Left cardiac atrium (tissue), 4 donors: Measurements from ENCODE around the gene MINDY1. TPM values are rescaled to one million over a fixed set of nuclear protein-coding genes. Genes with fewer than 3 reads are reported as not detected.

Source experiments
- ATAC-seq, 2 donors: fragments of 200-7000 bp; cut with Tn5 transposase; one replicate each; pipeline ENCODE4 v1.9.1; 2020; ENCODE audit warnings: mild to moderate bottlenecking in 2 of 2, moderate library complexity in 2 of 2
- DNase-seq: peaks from one replicate; pipeline ENCODE4 v3.0.0-alpha.2; 2020
- intact Hi-C, 2 donors: fragments of 100-400 bp; cut with DNase I; formaldehyde crosslinking; loops; one replicate each; pipeline versions ENCODE4 v1.14.1 to v1.15.1; 2022 to 2023
- long read RNA-seq: library from polyadenylated mRNA; unstranded; transcript quantifications from one replicate; pipeline ENCODE4 v2.0.0, GENCODE V29; 2021
- total RNA-seq, 2 donors: library from RNA; stranded (reverse); fragmentation: NEBNext Ultra II Directional; extraction: Animal tissue kit (Norgen Biotek cat#: 25700); gene quantifications; one replicate each; pipeline ENCODE4 v1.2.1, GENCODE V29; 2021
- donor health status: DM: no; HTN: yes; CAD: no.
- donor health status: DM: no; HTN: yes; CAD: no; lungs with severe emphysema.
- donor health status: DM: yes; HTN: yes; CAD: no.
- donor health status: Dilated cardiomyopathy.

The MINDY1 gene
- total RNA-seq: 10 to 100 TPM; 32.2 to 36.2 TPM
- long read RNA-seq, partial matches to known transcripts: 14 of 21 reads
- long read RNA-seq, other reads (novel, unspliced or antisense): 7 of 21 reads

DNA sequence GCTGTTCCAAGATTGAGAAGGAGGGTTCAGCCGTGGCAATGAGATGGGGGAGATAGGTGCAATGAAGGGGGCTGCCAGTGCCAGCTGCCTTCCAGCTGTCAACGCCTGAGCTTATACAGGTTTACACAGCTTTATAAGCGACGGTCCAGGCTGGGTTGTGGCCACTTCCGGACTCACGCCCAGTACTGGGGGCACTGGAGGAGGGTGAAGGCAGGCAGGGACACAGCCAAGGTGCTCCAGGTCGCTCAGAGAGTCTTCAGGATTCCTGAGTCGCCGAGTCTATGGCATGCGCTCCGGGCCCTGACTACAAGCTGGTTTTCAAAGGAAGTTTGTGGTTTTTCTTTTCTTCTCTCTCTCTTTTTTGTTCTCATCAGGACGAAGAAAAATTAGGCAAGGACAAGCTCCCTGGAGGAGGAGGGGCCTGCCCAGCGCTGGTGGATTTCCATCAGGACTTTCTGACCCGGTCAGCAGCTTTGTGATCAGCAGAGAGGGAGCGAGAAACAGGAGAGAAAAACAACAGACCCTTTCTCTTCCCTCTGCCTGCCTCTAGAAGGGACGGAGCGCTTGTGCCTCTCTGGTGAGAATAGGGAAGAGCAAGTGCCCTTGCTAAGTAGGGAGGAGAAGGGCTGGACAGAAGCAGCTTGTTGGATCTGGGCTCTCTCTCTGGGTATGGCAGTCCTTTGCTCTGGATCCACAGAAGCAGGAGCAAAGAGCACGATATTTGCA is at the start of gene MINDY1:
MINDY1 (minus strand) TSS at position 576 of the 726 bp plus-strand sequence. CDS start 4,285 bp downstream, outside the sequence.
- DNase-seq (peak; percentile 72), ATAC-seq (peak; percentile 79 to 82)
- intact Hi-C loops: loop anchor here in 1 of 2 donors (10.0 kb wide), 1 partner anchor 48 kb away; the partner anchor contains the start of gene CDC42SE1

GRCh38 chr1:151056149-151056548 is 49.4 kb upstream of the MINDY1 start:
- intact Hi-C loops: loop anchor here in 1 of 2 donors (10.0 kb wide), 1 partner anchor 51 kb away; the partner anchor contains the start of genes MINDY1 and PRUNE1
- ATAC-seq (no peak), DNase-seq (no peak)

- DNase-seq (no peak), ATAC-seq (no peak)
- intact Hi-C loops: loop anchor here in 1 of 2 donors (10.0 kb wide), 1 partner anchor 51 kb away; the partner anchor contains the start of genes MINDY1 and PRUNE1
Observed at GRCh38 chr1:151055581-151055980, 48.9 kb upstream of the MINDY1 start.

GRCh38 chr1:151054971-151055547 is 48.4 kb upstream of the MINDY1 start:
- no peak for ATAC-seq
- no peak for DNase-seq
- intact Hi-C loops: loop anchor here in 1 of 2 donors (10.0 kb wide), 1 partner anchor 50 kb away; the partner anchor contains the start of genes MINDY1 and PRUNE1

GRCh38 chr1:151051356-151052009 is 44.8 kb upstream of the MINDY1 start:
- ATAC-seq: no peak
- intact Hi-C loops: loop anchor here in 1 of 2 donors (10.0 kb wide), 1 partner anchor 47 kb away; the partner anchor contains the start of genes MINDY1 and PRUNE1
- no peak for DNase-seq

- intact Hi-C loops: loop anchor here in 1 of 2 donors (10.0 kb wide), 1 partner anchor 45 kb away; the partner anchor contains the start of genes MINDY1 and PRUNE1
- no peak for ATAC-seq
- DNase-seq: no peak
Observed at GRCh38 chr1:151050051-151050688, 43.5 kb upstream of the MINDY1 start.

GRCh38 chr1:151049458-151049857 is 42.8 kb upstream of the MINDY1 start:
- intact Hi-C loops: no loop called here
- ATAC-seq: peak in 1 of 2 donors; percentile 1
- no peak for DNase-seq

DNA sequence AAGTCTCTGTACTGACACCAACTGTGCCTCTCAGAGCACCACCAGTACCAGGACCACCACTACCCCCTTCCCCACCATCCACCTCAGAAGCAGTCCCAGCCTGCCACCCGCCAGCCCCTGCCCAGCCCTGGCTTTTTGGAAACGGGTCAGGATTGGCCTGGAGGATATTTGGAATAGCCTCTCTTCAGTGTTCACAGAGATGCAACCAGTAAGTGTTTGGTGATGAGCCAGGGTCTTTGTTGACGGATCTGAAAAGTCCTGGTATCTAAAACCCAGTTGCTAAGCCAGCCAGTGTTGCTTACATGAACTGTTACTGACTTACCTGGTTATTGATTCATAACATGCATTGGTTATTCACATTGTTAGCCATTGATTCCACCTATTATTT is 41.9 kb upstream of the MINDY1 start:
- ATAC-seq: no peak
- intact Hi-C loops: no loop called here
- no peak for DNase-seq

DNA sequence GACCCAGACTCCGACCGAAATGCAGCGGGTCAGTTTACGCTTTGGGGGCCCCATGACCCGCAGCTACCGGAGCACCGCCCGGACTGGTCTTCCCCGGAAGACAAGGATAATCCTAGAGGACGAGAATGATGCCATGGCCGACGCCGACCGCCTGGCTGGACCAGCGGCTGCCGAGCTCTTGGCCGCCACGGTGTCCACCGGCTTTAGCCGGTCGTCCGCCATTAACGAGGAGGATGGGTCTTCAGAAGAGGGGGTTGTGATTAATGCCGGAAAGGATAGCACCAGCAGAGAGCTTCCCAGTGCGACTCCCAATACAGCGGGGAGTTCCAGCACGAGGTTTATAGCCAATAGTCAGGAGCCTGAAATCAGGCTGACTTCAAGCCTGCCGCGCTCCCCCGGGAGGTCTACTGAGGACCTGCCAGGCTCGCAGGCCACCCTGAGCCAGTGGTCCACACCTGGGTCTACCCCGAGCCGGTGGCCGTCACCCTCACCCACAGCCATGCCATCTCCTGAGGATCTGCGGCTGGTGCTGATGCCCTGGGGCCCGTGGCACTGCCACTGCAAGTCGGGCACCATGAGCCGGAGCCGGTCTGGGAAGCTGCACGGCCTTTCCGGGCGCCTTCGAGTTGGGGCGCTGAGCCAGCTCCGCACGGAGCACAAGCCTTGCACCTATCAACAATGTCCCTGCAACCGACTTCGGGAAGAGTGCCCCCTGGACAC is 41.4 kb upstream of the MINDY1 start:
- ATAC-seq (peak; percentile 81 to 86), DNase-seq (peak; percentile 84)
- intact Hi-C loops: no loop called here

DNA sequence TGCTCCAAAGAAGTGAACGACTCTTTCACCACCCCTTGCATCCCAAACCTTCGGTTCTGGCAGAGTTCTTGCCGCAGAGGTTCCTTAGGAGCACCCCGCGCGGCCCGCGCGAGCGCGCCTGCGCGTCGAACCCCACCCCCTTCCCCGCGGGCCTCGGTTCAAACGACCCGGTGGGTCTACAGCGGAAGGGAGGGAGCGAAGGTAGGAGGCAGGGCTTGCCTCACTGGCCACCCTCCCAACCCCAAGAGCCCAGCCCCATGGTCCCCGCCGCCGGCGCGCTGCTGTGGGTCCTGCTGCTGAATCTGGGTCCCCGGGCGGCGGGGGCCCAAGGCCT is 40.9 kb upstream of the MINDY1 start, which contains the start of gene C1orf56:
C1orf56 (plus strand) TSS at position 161 of the 334 bp plus-strand sequence; CDS start at position 258, 97 bp downstream.
- DNase-seq: peak; percentile 74
- intact Hi-C loops: no loop called here
- peak; percentile 85 to 90 for ATAC-seq

- DNase-seq: no peak
- no peak for ATAC-seq
- intact Hi-C loops: no loop called here
Observed at GRCh38 chr1:151043163-151043562, 36.5 kb upstream of the MINDY1 start.

DNA sequence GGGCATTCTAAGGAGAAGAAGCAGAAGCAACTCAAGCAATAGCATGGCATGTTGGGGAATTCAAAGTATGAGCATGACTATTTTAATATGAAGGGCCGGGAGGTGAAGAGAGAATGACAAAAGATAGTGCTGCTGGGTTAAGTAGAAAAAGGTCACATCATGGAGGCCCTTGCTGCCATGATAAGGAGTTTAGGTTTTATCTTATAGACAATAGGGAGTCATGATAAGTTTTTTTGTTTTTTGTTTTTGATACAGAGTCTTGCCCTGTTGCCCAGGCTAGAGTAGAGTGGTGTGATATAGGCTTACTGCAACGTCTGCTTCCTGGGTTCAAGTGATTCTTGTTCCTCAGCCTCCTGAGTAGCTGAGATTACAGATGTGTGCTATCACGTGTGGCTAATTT is 32.8 kb upstream of the MINDY1 start:
- ATAC-seq (no peak), DNase-seq (no peak)
- intact Hi-C loops: no loop called here

- intact Hi-C loops: no loop called here
- DNase-seq (no peak), ATAC-seq (no peak)
Observed at GRCh38 chr1:151037032-151037431, 30.3 kb upstream of the MINDY1 start.

- intact Hi-C loops: no loop called here
- no peak for DNase-seq
- no peak for ATAC-seq
Observed at GRCh38 chr1:151036356-151036755, 29.7 kb upstream of the MINDY1 start, which contains the start of gene BNIPL. TSS of gene BNIPL (plus strand) at chr1:151036586. CDS start at chr1:151036726, 140 bp downstream.

DNA sequence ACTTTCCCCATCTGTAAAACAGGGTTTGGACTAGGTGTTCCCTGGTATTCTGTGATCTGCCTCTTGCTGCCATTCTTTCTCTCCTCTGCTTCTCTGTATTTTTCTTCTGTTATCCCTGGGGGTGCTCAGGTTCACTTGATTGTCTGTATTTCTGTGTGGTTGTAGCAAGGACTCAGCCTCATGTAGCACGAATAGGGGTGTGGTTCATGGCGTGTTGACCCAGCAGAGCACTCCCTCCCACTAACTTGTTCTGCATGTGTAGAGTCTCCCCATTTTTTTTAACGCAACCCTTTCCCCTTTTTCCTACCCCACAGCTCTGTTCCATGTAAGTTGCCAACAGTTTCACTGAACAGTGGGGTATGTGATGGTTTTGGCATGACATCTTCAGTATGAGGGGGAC is 28.5 kb upstream of the MINDY1 start:
- ATAC-seq (peak in 1 of 2 donors; percentile 22), DNase-seq (no peak)
- intact Hi-C loops: no loop called here

- ATAC-seq (no peak), DNase-seq (no peak)
- intact Hi-C loops: no loop called here
Observed at GRCh38 chr1:151032164-151032563, 25.5 kb upstream of the MINDY1 start.

- DNase-seq: no peak
- intact Hi-C loops: loop anchor here in 1 of 2 donors (5.0 kb wide), 1 partner anchor 131 kb away; the partner anchor contains the start of gene TNFAIP8L2
- ATAC-seq: no peak
Observed at GRCh38 chr1:151026460-151026859, 19.8 kb upstream of the MINDY1 start.

GRCh38 chr1:151024540-151025146 is 17.9 kb upstream of the MINDY1 start:
- intact Hi-C loops: loop anchor here in 1 of 2 donors (2.0 to 5.0 kb wide), 2 partner anchors 46 to 133 kb away; partner anchors contain the start of genes GABPB2 and TNFAIP8L2
- peak; percentile 88 for DNase-seq
- ATAC-seq: peak; percentile 91 to 93
